Measurements from ENCODE around the gene SLC38A6.
"Not testable (repeated sequence)": the region's sequence is repeated elsewhere in the genome, so short reads cannot be mapped to it uniquely, and the experiment has no call there.

SLC38A6 gene

GRCh38 chr14:61063461-61063860 lies 82.4 kb downstream of the SLC38A6 start:
- DNase-seq: no peak

GRCh38 chr14:61064210-61064609 lies 83.2 kb downstream of the SLC38A6 start:
- peak; percentile 15 for DNase-seq

- no peak for DNase-seq
Observed at GRCh38 chr14:61064856-61065255, 83.8 kb downstream of the SLC38A6 start.

- peak; percentile 79 for DNase-seq
Observed at GRCh38 chr14:61065656-61066055, 84.6 kb downstream of the SLC38A6 start.

- not testable (repeated sequence) for DNase-seq
Observed at GRCh38 chr14:61072442-61072841, 91.4 kb downstream of the SLC38A6 start.

GRCh38 chr14:61074852-61075251 lies 93.8 kb downstream of the SLC38A6 start:
- DNase-seq: no peak

GRCh38 chr14:61076556-61076955 lies 95.5 kb downstream of the SLC38A6 start:
- DNase-seq: no peak

GRCh38 chr14:61077437-61077836 lies 96.4 kb downstream of the SLC38A6 start:
- no peak for DNase-seq

GRCh38 chr14:61077951-61078720 lies 97.1 kb downstream of the SLC38A6 start:
- no peak for DNase-seq

GRCh38 chr14:61080591-61081010 lies 99.6 kb downstream of the SLC38A6 start:
- no peak for DNase-seq

- DNase-seq: no peak
Observed at GRCh38 chr14:61088081-61088480, 107.0 kb downstream of the SLC38A6 start.

GRCh38 chr14:61089126-61089750 lies 108.2 kb downstream of the SLC38A6 start:
- no peak for DNase-seq

GRCh38 chr14:61090432-61091216 lies 109.6 kb downstream of the SLC38A6 start:
- DNase-seq: no peak

- no peak for DNase-seq
Observed at GRCh38 chr14:61091657-61092273, 110.7 kb downstream of the SLC38A6 start.

GRCh38 chr14:61098096-61098495 lies 117.1 kb downstream of the SLC38A6 start:
- DNase-seq: not testable (repeated sequence)

- DNase-seq: no peak
Observed at GRCh38 chr14:61098721-61099120, 117.7 kb downstream of the SLC38A6 start.

- DNase-seq: no peak
Observed at GRCh38 chr14:61099216-61099835, 118.3 kb downstream of the SLC38A6 start.

GRCh38 chr14:61101803-61102548 lies 120.9 kb downstream of the SLC38A6 start:
- no peak for DNase-seq

Measured in NCI-H1105 (cell line).